SK-N-SH treated with all-trans-retinoic acid at 6 μM for 48 hours (cell line): ENCODE measurements around the gene JPH3.

Experiments used
- ARNTL ChIP-seq: fragments of 450-650 bp; formaldehyde crosslinking; IDR thresholded peaks from 2 replicates; pipeline ENCODE4 v1.5.0; 2020; ENCODE audit warnings: low read depth, mild to moderate bottlenecking, moderate library complexity, borderline replicate concordance
- BACH2 ChIP-seq: fragments of 250-450 bp; sonication (Bioruptor Pico); IDR thresholded peaks from 2 replicates; pipeline ENCODE4 v1.9.0; 2021; ENCODE audit warnings: mild to moderate bottlenecking, borderline replicate concordance
- CSDC2 ChIP-seq: fragments of 250-450 bp; sonication (Bioruptor Pico); IDR thresholded peaks from 2 replicates; pipeline ENCODE4 v1.5.0; 2020; ENCODE audit warnings: mild to moderate bottlenecking, moderate library complexity
- RARB ChIP-seq: fragments of 250-450 bp; sonication (Bioruptor Pico); IDR thresholded peaks from 2 replicates; pipeline ENCODE4 v1.8.0; 2021; ENCODE audit warnings: mild to moderate bottlenecking, moderate library complexity
- SNAI2 ChIP-seq: fragments of 250-450 bp; sonication (Bioruptor Pico); IDR thresholded peaks from 2 replicates; pipeline ENCODE4 v1.5.0; 2020; ENCODE audit warnings: mild to moderate bottlenecking, moderate library complexity
- TCF4 ChIP-seq: fragments of 250-450 bp; sonication (Bioruptor Pico); IDR thresholded peaks from 2 replicates; pipeline ENCODE4 v1.8.0; 2021; ENCODE audit warnings: mild to moderate bottlenecking, moderate library complexity, borderline replicate concordance
- ZFP3 ChIP-seq: fragments of 250-450 bp; sonication (Bioruptor Pico); IDR thresholded peaks from 2 replicates; pipeline ENCODE4 v1.5.0; 2020; ENCODE audit warnings: mild to moderate bottlenecking, moderate library complexity
- TF ChIP-seq, protein P1 (sequence below): fragments of 250-450 bp; sonication (Bioruptor Pico); IDR thresholded peaks from 2 replicates; pipeline ENCODE4 v1.5.0; 2020; ENCODE audit warnings: mild to moderate bottlenecking, moderate library complexity
- TF ChIP-seq, protein P2 (sequence below): fragments of 250-450 bp; sonication (Bioruptor Pico); IDR thresholded peaks from 2 replicates; pipeline ENCODE4 v1.8.0; 2020; ENCODE audit warnings: mild to moderate bottlenecking, moderate library complexity, borderline replicate concordance

DNA sequence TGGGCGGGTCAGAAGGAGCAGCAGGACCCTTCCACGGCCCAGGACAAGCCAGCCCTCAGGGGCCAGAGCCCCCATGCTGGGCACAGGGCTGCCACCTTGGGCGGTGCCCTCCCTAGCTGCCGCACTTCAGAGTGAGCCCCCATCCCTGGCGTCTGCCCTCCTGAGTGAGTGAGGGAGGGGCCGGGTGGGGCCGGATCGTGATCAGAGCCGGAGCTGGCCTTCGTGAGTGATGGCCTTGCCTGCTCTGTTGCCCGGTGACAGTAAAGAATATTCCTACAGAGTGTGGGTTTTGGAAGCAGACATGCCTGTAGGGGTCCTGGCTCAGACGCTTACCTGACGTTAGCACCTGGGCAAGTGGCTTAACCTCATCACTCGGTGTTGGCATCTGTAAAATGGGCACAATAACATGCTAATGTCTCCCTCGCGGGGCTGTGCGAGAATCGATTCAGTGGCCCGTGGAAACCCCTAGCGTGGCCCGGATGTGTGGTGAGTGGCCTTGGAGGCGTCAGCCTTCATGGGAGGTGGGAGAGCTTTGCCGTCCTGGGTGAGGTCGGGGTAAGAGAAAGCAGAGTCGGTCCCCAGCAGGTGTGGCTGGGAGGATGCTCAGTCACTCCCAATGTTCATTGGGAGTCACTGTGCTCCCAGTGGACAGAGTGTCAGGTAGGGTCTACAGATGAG, 26.1 kb downstream of the JPH3 start:
- TF ChIP-seq, protein P1, sequence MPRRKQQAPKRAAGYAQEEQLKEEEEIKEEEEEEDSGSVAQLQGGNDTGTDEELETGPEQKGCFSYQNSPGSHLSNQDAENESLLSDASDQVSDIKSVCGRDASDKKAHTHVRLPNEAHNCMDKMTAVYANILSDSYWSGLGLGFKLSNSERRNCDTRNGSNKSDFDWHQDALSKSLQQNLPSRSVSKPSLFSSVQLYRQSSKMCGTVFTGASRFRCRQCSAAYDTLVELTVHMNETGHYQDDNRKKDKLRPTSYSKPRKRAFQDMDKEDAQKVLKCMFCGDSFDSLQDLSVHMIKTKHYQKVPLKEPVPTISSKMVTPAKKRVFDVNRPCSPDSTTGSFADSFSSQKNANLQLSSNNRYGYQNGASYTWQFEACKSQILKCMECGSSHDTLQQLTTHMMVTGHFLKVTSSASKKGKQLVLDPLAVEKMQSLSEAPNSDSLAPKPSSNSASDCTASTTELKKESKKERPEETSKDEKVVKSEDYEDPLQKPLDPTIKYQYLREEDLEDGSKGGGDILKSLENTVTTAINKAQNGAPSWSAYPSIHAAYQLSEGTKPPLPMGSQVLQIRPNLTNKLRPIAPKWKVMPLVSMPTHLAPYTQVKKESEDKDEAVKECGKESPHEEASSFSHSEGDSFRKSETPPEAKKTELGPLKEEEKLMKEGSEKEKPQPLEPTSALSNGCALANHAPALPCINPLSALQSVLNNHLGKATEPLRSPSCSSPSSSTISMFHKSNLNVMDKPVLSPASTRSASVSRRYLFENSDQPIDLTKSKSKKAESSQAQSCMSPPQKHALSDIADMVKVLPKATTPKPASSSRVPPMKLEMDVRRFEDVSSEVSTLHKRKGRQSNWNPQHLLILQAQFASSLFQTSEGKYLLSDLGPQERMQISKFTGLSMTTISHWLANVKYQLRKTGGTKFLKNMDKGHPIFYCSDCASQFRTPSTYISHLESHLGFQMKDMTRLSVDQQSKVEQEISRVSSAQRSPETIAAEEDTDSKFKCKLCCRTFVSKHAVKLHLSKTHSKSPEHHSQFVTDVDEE (CRISPR knock-in tag), result no peak
- TF ChIP-seq, protein P2, sequence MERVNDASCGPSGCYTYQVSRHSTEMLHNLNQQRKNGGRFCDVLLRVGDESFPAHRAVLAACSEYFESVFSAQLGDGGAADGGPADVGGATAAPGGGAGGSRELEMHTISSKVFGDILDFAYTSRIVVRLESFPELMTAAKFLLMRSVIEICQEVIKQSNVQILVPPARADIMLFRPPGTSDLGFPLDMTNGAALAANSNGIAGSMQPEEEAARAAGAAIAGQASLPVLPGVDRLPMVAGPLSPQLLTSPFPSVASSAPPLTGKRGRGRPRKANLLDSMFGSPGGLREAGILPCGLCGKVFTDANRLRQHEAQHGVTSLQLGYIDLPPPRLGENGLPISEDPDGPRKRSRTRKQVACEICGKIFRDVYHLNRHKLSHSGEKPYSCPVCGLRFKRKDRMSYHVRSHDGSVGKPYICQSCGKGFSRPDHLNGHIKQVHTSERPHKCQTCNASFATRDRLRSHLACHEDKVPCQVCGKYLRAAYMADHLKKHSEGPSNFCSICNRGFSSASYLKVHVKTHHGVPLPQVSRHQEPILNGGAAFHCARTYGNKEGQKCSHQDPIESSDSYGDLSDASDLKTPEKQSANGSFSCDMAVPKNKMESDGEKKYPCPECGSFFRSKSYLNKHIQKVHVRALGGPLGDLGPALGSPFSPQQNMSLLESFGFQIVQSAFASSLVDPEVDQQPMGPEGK (CRISPR knock-in tag), result no peak
- TF ChIP-seq ZFP3 (CRISPR knock-in tag), result no peak
- no peak for TF ChIP-seq SNAI2 (CRISPR knock-in tag)
- no peak for TF ChIP-seq RARB (CRISPR knock-in tag)
- TF ChIP-seq BACH2 (CRISPR knock-in tag), result no peak
- TF ChIP-seq CSDC2 (CRISPR knock-in tag), result no peak
- no peak for TF ChIP-seq TCF4 (CRISPR knock-in tag)
- TF ChIP-seq ARNTL (CRISPR knock-in tag), result no peak
